HT1080 (cell line): Measurements from ENCODE around the gene SLC25A6. TPM values are rescaled to one million over a fixed set of nuclear protein-coding genes. Genes with fewer than 3 reads are reported as not detected.
"Not testable (repeated sequence)": the region's sequence is repeated elsewhere in the genome, so short reads cannot be mapped to it uniquely, and the experiment has no call there.

ENCODE experiments used
- DNase-seq: peaks from one replicate; pipeline ENCODE4 v3.0.0-alpha.2; 2015; ENCODE audit warnings: low read depth
- total RNA-seq: library from RNA; depleted of rRNA; stranded (reverse); fragments of >200 nt; shearing (Covaris generic); gene quantifications from 2 replicates; pipeline ENCODE4 v1.2.3, GENCODE V29; 2014

SLC25A6 gene
- total RNA-seq, 1 experiment from 2014 or later = 276 TPM

DNA sequence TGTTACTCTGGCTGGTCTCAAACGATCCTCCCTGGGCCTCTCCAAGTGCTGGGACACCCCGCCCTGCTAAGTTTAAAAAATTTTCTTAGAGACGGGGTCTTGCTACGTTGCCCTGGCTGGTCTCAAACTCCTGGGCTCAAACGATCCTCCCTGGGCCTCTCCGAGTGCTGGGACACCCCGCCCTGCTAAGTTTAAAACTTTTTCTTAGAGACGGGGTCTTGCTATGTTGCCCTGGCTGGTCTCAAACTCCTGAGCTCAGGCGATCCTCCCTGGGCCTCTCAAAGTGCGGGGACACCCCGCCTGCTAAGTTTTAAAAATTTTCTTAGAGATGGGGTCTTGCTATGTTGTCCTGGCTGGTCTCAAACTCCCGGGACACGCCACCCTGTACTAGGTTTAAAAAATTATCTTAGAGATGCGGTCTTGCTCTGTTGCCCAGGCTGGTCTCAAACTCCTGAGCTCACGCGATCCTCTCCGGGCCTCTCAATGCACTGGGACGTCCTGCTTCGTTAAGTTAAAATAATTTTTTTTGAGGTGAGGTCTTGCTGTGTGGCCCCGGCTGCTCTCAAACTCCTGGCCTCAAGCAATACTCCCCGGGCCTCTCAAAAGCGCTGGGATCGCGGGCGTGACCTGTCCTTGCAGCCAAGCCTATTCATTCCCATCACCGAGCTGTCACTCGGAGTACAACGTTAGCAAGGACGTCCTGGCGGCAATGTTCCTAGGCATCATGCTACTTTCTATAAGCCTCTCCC, 1.1 kb downstream of the SLC25A6 start:
- no peak for DNase-seq

DNA sequence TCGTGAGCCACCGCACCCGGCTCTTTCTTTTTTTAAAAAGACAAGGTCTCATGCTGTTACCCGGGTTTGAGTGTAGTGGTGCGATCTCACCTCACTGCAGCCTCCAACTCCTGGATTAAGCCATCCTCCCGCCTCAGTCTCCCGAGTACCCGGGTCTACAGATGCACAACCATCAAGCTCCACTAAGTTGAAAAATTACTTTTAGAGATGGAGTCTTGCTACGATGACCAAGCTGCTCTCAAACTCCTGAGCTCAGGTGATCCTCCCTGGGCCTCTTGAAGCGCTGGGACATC, 2.0 kb downstream of the SLC25A6 start:
- DNase-seq = no peak

- no peak for DNase-seq
Observed at GRCh38 chrX:1389181-1389992, 2.5 kb downstream of the SLC25A6 start.

GRCh38 chrX:1388651-1389050, 3.3 kb downstream of the SLC25A6 start:
- DNase-seq = no peak

DNA sequence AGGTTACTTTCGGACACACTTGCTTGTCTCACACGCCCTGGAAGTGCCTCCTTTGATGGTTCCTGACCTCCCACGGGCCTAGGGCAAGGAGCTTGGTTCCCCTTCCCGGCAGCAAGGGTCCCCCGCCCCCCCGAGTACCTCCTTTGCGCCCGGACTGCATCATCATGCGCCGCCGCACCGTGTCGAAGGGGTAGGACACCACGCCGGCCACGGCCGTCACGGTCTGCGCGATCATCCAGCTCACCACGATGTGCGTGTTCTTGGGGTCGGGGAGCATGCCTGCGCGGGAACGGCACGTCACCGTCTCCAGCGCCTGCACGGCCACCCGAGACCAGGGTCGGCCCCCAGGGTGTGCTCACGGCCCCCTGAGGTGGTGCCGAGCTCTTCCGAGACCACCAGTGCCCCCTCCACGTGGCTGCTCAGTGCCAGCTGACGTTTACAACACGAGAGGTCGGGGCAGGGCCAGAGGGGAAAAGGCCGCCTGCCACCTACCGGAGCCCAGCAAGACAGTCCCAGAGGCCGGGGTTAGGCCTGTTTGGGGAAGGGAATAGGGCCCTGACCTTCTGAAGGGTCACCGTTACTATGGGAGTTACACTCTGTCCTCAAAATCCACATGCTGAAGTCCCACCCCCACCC, 4.7 kb downstream of the SLC25A6 start:
- no peak for DNase-seq

GRCh38 chrX:1386338-1387127, 5.4 kb downstream of the SLC25A6 start:
- no peak for DNase-seq

DNA sequence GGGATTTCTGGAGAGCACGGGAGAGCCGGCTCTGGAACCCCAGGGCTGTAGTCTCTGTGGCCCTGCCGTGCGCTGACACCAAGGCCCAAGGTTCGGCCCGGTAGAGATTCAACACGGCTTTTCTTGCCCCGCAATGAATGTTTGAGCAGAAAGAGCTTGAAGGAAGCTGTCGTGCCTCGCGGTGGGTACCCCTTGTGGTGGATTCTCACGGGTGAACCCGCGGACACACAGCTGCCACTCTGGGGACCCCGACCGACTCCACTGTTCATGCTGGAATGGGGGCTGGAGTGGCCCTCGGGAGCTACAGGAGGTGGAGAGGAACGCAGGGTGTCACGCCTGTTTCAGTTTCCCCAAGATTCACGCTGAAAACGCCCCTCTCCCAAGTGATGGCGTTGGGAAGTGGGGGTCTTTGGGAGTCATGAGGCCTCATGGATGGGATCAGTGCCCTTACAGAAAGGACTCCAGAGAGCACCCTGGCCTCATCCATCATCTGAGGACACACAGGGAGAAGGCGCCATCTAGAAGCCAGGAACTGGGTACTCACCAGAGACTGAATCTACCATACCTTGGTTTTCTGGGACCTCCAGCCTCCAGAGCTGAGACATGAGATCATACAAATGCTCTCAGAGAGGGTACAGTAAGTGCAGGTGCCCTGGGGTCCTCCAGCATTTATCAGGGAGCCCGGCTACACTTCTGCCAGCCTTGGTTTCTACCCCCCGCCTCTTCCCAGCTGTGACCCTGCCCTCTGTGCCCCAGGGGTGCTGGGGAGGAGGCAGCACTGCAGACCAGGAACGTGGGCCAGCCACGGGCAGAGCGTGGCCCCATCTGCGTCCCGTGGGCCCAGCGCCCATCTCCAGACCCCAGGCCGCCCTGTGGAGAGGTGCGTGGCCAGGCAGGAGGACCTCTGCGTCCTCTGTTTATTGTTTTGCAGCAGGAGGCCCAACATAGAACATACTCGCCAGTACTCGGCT, 6.4 kb downstream of the SLC25A6 start:
- DNase-seq = no peak

- no peak for DNase-seq
Observed at GRCh38 chrX:1384658-1385252, 7.2 kb downstream of the SLC25A6 start.

GRCh38 chrX:1380672-1381233, 11.2 kb downstream of the SLC25A6 start:
- peak; percentile 38 for DNase-seq

DNA sequence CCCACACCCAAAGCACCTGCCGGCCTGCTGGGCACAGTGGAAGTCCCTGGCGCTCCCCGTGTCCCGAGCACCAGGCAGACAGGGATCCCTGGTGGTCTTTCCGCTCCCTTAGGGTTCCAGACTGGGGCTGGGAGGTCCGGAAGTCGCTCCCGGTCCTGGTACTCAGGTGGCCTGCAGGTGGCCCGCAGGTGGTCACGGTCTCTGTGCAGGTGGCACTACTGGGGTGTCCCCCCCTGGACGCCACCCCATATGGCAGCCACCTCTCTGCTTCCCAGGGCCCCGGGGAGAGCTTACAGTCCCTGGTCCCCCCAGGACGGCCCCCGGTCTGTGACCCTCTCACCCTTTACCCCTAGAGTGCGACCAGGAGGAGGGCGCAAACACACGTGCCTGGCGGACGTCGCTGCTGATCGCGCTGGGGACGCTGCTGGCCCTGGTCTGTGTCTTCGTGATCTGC, 13.6 kb downstream of the SLC25A6 start:
- no peak for DNase-seq

DNA sequence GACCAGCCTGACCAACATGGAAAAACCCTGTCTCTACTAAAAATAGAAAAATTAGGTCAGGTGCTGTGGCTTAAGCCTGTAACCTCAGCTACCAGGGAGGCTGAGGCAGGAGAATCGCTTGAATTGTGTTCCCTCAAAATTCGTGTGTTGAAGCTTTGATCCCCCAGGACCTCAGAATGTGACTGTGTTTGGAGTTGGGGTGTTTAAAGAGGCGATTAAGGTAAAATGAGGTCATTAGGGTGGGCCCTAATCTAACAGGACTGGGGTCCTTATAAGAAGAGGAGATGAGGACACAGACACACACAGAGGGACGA, 23.6 kb downstream of the SLC25A6 start:
- DNase-seq = no peak

DNA sequence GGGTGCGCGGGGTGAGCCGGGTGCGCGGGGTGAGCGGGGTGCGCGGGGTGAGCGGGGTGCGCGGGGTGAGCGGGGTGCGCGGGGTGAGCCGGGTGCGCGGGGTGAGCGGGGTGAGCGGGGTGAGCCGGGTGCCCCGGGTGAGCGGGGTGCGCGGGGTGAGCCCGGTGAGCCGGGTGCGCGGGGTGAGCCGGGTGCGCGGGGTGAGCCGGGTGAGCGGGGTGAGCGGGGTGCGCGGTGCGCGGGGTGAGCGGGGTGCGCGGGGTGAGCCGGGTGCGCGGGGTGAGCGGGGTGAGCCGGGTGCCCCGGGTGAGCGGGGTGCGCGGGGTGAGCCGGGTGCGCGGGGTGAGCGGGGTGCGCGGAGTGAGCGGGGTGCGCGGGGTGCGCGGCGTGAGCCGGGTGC, 25.6 kb downstream of the SLC25A6 start:
- not testable (repeated sequence) for DNase-seq

DNA sequence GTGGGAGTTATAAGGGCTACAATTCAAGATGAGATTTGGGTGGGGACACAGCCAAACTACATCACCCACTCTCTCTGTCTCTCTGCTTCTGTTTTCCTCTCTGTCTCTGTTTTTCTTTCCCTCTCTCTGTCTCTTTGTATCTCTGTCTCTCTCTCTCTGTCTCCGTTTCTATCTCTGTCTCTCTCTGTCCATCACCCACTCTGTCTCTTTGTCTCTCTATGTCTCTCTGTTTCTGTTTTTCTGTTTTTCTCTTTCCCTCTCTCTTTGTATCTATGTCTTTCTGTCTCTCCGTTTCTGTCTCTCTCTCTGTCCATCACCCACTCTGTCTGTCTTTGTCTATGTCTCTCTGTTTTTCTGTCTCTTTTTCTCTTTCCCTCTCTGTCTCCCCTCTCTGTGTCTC, 30.0 kb downstream of the SLC25A6 start:
- DNase-seq = no peak

DNA sequence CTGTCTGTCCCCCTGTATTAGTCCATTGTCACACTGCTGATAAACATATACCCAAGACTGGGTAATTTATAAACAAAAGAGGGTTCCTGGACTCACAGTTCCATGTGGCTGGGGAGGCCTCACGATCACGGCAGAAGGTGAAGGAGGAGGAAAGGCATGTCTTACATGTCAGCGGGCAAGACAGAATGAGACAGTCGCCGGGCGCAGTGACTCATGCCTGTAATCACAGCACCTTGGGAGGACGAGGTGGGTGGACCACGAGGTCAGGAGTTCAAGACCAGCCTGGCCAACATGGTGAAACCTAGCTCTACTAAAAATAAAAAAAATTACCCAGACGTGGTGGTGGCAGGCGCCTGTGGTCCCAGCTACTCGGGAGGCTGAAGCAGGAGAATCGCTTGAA, 30.6 kb downstream of the SLC25A6 start:
- DNase-seq = peak; percentile 55

GRCh38 chrX:1360171-1360570, 31.7 kb downstream of the SLC25A6 start:
- DNase-seq = no peak

DNA sequence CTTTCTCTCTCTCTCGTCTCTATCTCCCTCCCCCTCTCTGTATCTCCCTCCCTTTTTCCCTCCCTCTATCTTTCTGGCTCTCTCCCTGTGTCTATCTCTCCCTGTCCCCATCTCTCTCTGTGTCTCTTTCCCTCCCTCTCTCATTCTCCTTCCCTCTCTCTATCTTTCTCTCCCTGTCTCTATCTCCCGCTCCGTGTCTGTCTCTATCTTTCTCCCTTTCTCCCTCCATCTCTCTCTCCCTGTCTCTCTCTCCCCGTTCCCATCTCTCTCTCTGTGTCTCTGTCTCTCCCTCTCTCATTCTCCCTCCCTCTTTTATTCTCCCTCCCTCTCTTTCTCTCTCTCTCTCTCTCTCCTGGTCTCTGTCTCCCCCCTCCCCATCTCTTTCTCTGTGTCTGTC, 32.4 kb downstream of the SLC25A6 start:
- no peak for DNase-seq

DNA sequence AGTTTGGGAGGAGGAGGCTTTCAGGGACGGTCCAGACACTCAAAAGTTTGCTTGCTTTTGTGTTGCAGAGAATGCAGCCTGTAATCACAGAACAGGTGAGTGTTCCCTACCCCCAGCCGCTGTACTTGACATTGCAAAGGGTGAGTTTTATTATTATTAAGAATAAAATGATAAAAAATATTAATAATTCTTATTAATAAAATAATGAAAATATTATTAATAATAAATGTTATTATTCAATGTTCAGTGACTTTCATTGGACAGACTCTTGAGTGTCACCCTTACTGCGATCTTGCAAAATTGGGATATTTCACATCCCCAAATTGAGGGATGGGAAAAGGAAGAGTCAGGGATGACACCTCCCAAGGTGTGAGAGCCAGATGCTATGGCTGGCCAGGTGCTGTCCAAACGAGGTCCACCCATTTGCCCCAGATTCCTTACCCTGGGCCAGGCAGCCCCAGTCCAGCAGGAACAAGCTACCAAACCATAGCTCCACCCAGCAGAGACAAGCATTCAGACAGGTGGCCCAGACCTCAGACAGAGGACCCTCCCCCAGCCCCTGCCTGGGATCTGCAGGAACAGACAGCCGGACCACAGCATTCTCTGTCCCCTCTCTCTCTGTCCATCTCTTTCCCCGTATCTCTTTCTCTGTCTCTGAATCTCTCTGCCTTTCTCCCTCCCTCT, 33.0 kb downstream of the SLC25A6 start:
- DNase-seq = no peak

DNA sequence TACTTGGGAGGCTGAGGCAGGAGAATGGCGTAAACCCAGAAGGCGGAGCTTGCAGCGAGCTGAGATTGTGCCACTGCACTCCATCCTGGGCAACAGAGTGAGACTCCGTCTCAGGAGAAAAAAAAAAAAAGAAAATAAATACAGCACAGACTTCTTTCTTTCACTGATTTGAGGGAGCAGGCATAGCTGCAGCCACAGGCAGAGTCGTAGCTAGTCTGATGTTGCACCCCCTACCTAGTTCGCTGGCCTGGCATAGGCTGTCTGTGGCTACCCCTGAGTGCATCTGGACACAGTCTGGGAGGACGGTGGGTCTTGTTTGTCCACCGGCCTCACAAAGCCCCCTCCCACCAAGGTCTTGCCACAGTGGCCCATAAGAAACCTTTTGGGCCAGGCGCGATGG, 33.9 kb downstream of the SLC25A6 start:
- no peak for DNase-seq
